Astrocyte (in vitro differentiated cells and primary cell): ENCODE data around the gene CGN. TPM values are rescaled to one million over a fixed set of nuclear protein-coding genes. Genes with fewer than 3 reads are reported as not detected.
A peak's percentile ranks its signal among the peaks of the same experiment; 100 is the strongest.

Experiments
- DNase-seq: peaks from one replicate; pipeline ENCODE4 v3.0.0-alpha.2; 2010; ENCODE audit warnings: low read depth
- FAIRE-seq: peaks from 2 replicates; lab custom pipeline; 2011; peaks lifted over from hg19 to GRCh38; lab: Jason Lieb, UNC
- H2AFZ ChIP-seq: 2 replicates; pipeline ENCODE4 v1.6.0; 2012; ENCODE audit warnings: low read depth, low read length, inconsistent platforms
- H3K27ac ChIP-seq: 2 replicates; pipeline ENCODE4 v1.5.1; 2011; ENCODE audit warnings: low read depth, low read length, inconsistent platforms
- H3K27me3 ChIP-seq: 2 replicates; pipeline ENCODE4 v1.6.0; 2011; ENCODE audit warnings: low read length, inconsistent platforms; ENCODE audit not compliant: insufficient read depth
- H3K36me3 ChIP-seq: 2 replicates; pipeline ENCODE4 v1.5.1; 2011; ENCODE audit warnings: low read length, inconsistent platforms; ENCODE audit not compliant: insufficient read depth
- H3K4me1 ChIP-seq: 2 replicates; pipeline ENCODE4 v1.5.1; 2011; ENCODE audit warnings: low read length, inconsistent platforms; ENCODE audit not compliant: insufficient read depth
- H3K4me2 ChIP-seq: 2 replicates; pipeline ENCODE4 v1.6.0; 2012; ENCODE audit warnings: low read length, inconsistent platforms
- H3K4me3 ChIP-seq: 2 replicates; pipeline ENCODE4 v1.5.1; 2011; ENCODE audit warnings: low read depth, mild to moderate bottlenecking, low read length, inconsistent platforms; ENCODE audit not compliant: insufficient read depth
- H3K79me2 ChIP-seq: 2 replicates; pipeline ENCODE4 v1.6.0; 2012; ENCODE audit warnings: mild to moderate bottlenecking, low read length, inconsistent platforms; ENCODE audit not compliant: insufficient read depth
- H3K9ac ChIP-seq: 2 replicates; pipeline ENCODE4 v1.6.0; 2012; ENCODE audit warnings: mild to moderate bottlenecking, low read length, inconsistent platforms
- H3K9me3 ChIP-seq: 2 replicates; pipeline ENCODE4 v1.5.1; 2012; ENCODE audit warnings: low read depth, mild to moderate bottlenecking, low read length, inconsistent platforms; ENCODE audit not compliant: insufficient read depth
- H4K20me1 ChIP-seq: 2 replicates; pipeline ENCODE4 v1.6.0; 2012; ENCODE audit warnings: low read length, inconsistent platforms; ENCODE audit not compliant: insufficient read depth
- H3K27ac Mint-ChIP-seq: one replicate; pipeline ENCODE4 v1.8.0; 2021; ENCODE audit warnings: mild to moderate bottlenecking, mixed read lengths; ENCODE audit not compliant: unreplicated experiment
- H3K27me3 Mint-ChIP-seq: one replicate; pipeline ENCODE4 v1.8.0; 2021; ENCODE audit warnings: low read depth, mixed read lengths; ENCODE audit not compliant: unreplicated experiment
- H3K36me3 Mint-ChIP-seq: one replicate; pipeline ENCODE4 v1.8.0; 2021; ENCODE audit warnings: low read depth, mixed read lengths; ENCODE audit not compliant: unreplicated experiment
- H3K4me1 Mint-ChIP-seq: one replicate; pipeline ENCODE4 v1.8.0; 2021; ENCODE audit warnings: low read depth, mixed read lengths; ENCODE audit not compliant: unreplicated experiment
- H3K4me3 Mint-ChIP-seq: one replicate; pipeline ENCODE4 v1.8.0; 2021; ENCODE audit warnings: mild to moderate bottlenecking, moderate library complexity, mixed read lengths; ENCODE audit not compliant: unreplicated experiment
- H3K9me3 Mint-ChIP-seq: one replicate; pipeline ENCODE4 v1.8.0; 2021; ENCODE audit warnings: mild to moderate bottlenecking, mixed read lengths; ENCODE audit not compliant: unreplicated experiment
- CTCF ChIP-seq: IDR thresholded peaks from 2 replicates; pipeline ENCODE4 v1.5.1; 2011; ENCODE audit warnings: low read depth, mild to moderate bottlenecking, inconsistent platforms, low read length, moderate library complexity; ENCODE audit not compliant: insufficient read depth
- EZH2 ChIP-seq: IDR thresholded peaks from 2 replicates; pipeline ENCODE4 v1.6.1; 2012; ENCODE audit warnings: mild to moderate bottlenecking, low read length, inconsistent platforms; ENCODE audit not compliant: insufficient read depth
- total RNA-seq: library from RNA; stranded (reverse); gene quantifications from 2 replicates; pipeline ENCODE4 v1.2.1, GENCODE V29; 2021

Gene CGN
- total RNA-seq, 1 donor from 2014 or later, result 8.9 TPM

- Histone ChIP-seq H4K20me1 (peaks cover 38% of the 10 kb centered on the region), H3K9ac (peak overlapping the region; percentile 92), H3K79me2 (peaks cover 43% of the 10 kb centered on the region), H3K27ac (peak overlapping the region; percentile 83), H3K4me2 (peak overlapping the region; percentile 93), H3K4me1 (peaks cover 40% of the 10 kb centered on the region), H3K9me3 (no peaks in the 10 kb centered on the region), H3K27me3 (no peaks in the 10 kb centered on the region), H3K36me3 (no peaks in the 10 kb centered on the region), H2AFZ (peak overlapping the region; percentile 67), H3K4me3 (peak overlapping the region; percentile 80)
- Mint-ChIP-seq H3K4me1 (peaks cover 52% of the 10 kb centered on the region), H3K36me3 (peaks cover 13% of the 10 kb centered on the region), H3K9me3 (no peaks in the 10 kb centered on the region), H3K27me3 (no peaks in the 10 kb centered on the region), H3K4me3 (peak overlapping the region; percentile 100), H3K27ac (peak overlapping the region; percentile 99)
- DNase-seq (no peak), FAIRE-seq (no peak)
- TF ChIP-seq CTCF, result no peak
- TF ChIP-seq EZH2, result no peak
These were observed 29.8 kb downstream of the CGN start for GRCh38 chr1:151540982-151541377.

GRCh38 chr1:151541752-151542151, 30.6 kb downstream of the CGN start:
- peaks cover 51% of the 10 kb centered on the region for H3K4me1 Mint-ChIP-seq
- FAIRE-seq (no peak), DNase-seq (no peak)
- no peak for TF ChIP-seq CTCF
- no peak for TF ChIP-seq EZH2
- H4K20me1 ChIP-seq, result peaks cover 38% of the 10 kb centered on the region
- no peak overlapping the region for H2AFZ ChIP-seq
- no peaks in the 10 kb centered on the region for H3K27me3 Mint-ChIP-seq
- peak overlapping the region; percentile 99 for H3K27ac Mint-ChIP-seq
- H3K27me3 ChIP-seq, result no peaks in the 10 kb centered on the region
- peaks cover 49% of the 10 kb centered on the region for H3K79me2 ChIP-seq
- no peaks in the 10 kb centered on the region for H3K9me3 Mint-ChIP-seq
- peak overlapping the region; percentile 93 for H3K4me2 ChIP-seq
- H3K36me3 ChIP-seq, result no peaks in the 10 kb centered on the region
- H3K36me3 Mint-ChIP-seq, result peaks cover 17% of the 10 kb centered on the region
- H3K9me3 ChIP-seq, result no peaks in the 10 kb centered on the region
- peak overlapping the region; percentile 100 for H3K4me3 Mint-ChIP-seq
- no peak overlapping the region for H3K27ac ChIP-seq
- H3K4me3 ChIP-seq, result peak overlapping the region; percentile 80
- peak overlapping the region; percentile 92 for H3K9ac ChIP-seq
- H3K4me1 ChIP-seq, result peaks cover 41% of the 10 kb centered on the region

GRCh38 chr1:151542710-151543129, 31.5 kb downstream of the CGN start:
- Mint-ChIP-seq H3K4me1 (peaks cover 53% of the 10 kb centered on the region), H3K27me3 (no peaks in the 10 kb centered on the region), H3K4me3 (peak overlapping the region; percentile 100), H3K9me3 (no peaks in the 10 kb centered on the region), H3K27ac (peak overlapping the region; percentile 99), H3K36me3 (peaks cover 22% of the 10 kb centered on the region)
- TF ChIP-seq EZH2 (no peak), CTCF (no peak)
- peaks cover 42% of the 10 kb centered on the region for H3K4me1 ChIP-seq
- H3K4me3 ChIP-seq, result peak overlapping the region; percentile 14
- H3K36me3 ChIP-seq, result no peaks in the 10 kb centered on the region
- peaks cover 44% of the 10 kb centered on the region for H4K20me1 ChIP-seq
- peak overlapping the region; percentile 92 for H3K9ac ChIP-seq
- H3K9me3 ChIP-seq, result no peaks in the 10 kb centered on the region
- H3K27me3 ChIP-seq, result no peaks in the 10 kb centered on the region
- DNase-seq (peak; percentile 94), FAIRE-seq (no peak)
- H2AFZ ChIP-seq, result no peak overlapping the region
- H3K4me2 ChIP-seq, result peak overlapping the region; percentile 93
- peak overlapping the region; percentile 58 for H3K27ac ChIP-seq
- peaks cover 50% of the 10 kb centered on the region for H3K79me2 ChIP-seq
